ENCODE measurements around the gene RAB14. TPM values are rescaled to one million over a fixed set of nuclear protein-coding genes. Genes with fewer than 3 reads are reported as not detected.
"Not testable (repeated sequence)": the region's sequence is repeated elsewhere in the genome, so short reads cannot be mapped to it uniquely, and the experiment has no call there.

The RAB14 gene
- total RNA-seq, 1 experiment from 2014 or later, result 63.1 TPM

DNA sequence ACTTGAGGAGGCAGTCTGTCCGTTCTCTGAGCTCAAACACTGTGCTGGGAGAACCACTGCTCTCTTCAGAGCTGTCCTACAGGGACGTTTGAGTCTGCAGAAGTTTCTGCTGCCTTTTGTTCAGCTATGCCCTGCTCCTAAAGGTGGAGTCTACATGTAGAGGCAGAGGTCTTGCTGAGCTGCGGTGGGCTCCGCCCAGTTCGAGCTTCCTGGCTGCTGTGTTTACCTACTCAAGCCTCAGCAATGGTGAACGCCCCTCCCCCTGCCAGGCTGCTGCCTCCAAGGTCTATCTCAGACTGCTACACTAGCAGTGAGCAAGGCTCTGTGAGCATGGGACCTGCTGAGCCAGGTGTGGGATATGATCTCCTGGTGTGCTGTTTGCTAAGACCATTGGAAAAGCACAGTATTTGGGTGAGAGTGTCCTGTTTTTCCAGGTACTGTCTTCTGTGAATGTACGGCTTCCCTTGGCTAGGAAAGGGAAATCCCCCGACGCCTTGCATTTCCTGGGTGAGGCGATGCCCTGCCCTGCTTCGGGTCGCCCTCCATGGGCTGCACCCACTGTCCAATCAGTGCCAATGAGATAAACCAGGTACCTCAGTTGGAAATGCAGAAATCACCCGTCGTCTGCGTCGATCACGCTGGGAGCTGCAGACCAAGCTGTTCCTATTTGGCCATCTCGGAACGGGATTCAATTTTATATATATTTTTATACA, 68.4 kb downstream of the RAB14 start:
- ATAC-seq, result 0 out of 2 replicates have a peak, but pooled peaks have one; percentile 30
- H4K20me1 ChIP-seq (ENCODE audit: insufficient read depth), result no peaks in the 10 kb centered on the region
- H2AFZ ChIP-seq (ENCODE audit: low read depth, low read length, poor library complexity, severe bottlenecking), result no peak overlapping the region
- no peak for TF ChIP-seq EGR1 (IDR thresholded peaks at IDR 0.05; ENCODE audit: low read depth)
- H3K9me2 ChIP-seq (ENCODE audit: insufficient read depth), result no peaks in the 10 kb centered on the region
- H3K36me3 ChIP-seq (ENCODE audit: control insufficient read depth in 1 of 2, insufficient read depth in 2 of 2, low read length in 2 of 2), result no peaks in the 10 kb centered on the region
- no peaks in the 10 kb centered on the region for H3K27me3 ChIP-seq (ENCODE audit: insufficient read depth, low read length)
- peaks cover 2 to 7% of the 10 kb centered on the region in 2 experiments; a peak in 2 of 4 replicates for H3K4me1 ChIP-seq (ENCODE audit: control insufficient read depth in 1 of 2, insufficient read depth in 2 of 2, low read length in 2 of 2)
- no peak overlapping the region for H3K27ac ChIP-seq (ENCODE audit: low read depth, low read length)
- no peak for DNase-seq (ENCODE audit: low read depth, low spot score)
- 0 out of 2 replicates have a peak overlapping the region, but pooled peaks have one; percentile 17 for H3K4me2 ChIP-seq (ENCODE audit: low read length)
- no TSS peak for BruUV-seq (replicated peaks)
- intact Hi-C loops (cut with micrococcal nuclease), result no loop called here
- no peaks in the 10 kb centered on the region for H3K9me3 ChIP-seq (ENCODE audit: control insufficient read depth in 1 of 2, insufficient read depth in 1 of 2, low read depth in 1 of 2, low read length in 2 of 2)
- RAD21 ChIA-PET (ENCODE audit: low non-redundant PET in 1 of 2, low total read pairs in 2 of 2, uncharacterized antibody in 2 of 2, unreplicated experiment in 2 of 2), result no interaction called here
- CTCF ChIA-PET, result no interaction called here
- POLR2A ChIA-PET, result interaction anchor here (0.7 kb wide), 1 partner anchor 12 kb away, joined by 3 read pairs; no protein-coding TSS in a partner anchor
- no peak overlapping the region for H3K4me3 ChIP-seq (replicated peaks in 1 of 2; ENCODE audit: low read depth in 1 of 2, low read length in 2 of 2)
- no peak overlapping the region for H3K9ac ChIP-seq (ENCODE audit: low read length)
- no peaks in the 10 kb centered on the region for H3K79me2 ChIP-seq (ENCODE audit: insufficient read depth, low read length)

DNA sequence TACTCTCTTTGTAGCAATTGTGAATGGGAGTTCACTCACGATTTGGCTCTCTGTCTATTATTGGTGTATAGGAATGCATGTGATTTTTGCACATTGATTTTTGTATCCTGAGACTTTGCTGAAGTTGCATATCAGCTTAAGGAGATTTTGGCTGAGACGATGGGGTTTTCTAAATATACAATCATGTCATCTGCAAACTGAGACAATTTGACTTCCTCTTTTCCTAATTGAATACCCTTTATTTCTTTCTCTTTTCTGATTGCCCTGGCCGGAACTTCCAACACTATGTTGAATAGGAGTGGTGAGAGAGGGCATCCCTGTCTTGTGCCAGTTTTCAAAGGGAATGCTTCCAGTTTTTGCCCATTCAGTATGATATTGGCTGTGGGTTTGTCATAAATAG, 72.3 kb downstream of the RAB14 start:
- BruUV-seq (replicated peaks); H3K27ac ChIP-seq (ENCODE audit: low read depth, low read length); POLR2A ChIA-PET; H3K79me2 ChIP-seq (ENCODE audit: insufficient read depth, low read length); H3K9me3 ChIP-seq (ENCODE audit: control insufficient read depth in 1 of 2, insufficient read depth in 1 of 2, low read depth in 1 of 2, low read length in 2 of 2); RAD21 ChIA-PET (ENCODE audit: low non-redundant PET in 1 of 2, low total read pairs in 2 of 2, uncharacterized antibody in 2 of 2, unreplicated experiment in 2 of 2); H3K36me3 ChIP-seq (ENCODE audit: control insufficient read depth in 1 of 2, insufficient read depth in 2 of 2, low read length in 2 of 2); H3K4me1 ChIP-seq (ENCODE audit: control insufficient read depth in 1 of 2, insufficient read depth in 2 of 2, low read length in 2 of 2); H3K9me2 ChIP-seq (ENCODE audit: insufficient read depth); H3K4me2 ChIP-seq (ENCODE audit: low read length); ATAC-seq; H4K20me1 ChIP-seq (ENCODE audit: insufficient read depth); H3K27me3 ChIP-seq (ENCODE audit: insufficient read depth, low read length); CTCF ChIA-PET; H2AFZ ChIP-seq (ENCODE audit: low read depth, low read length, poor library complexity, severe bottlenecking); H3K9ac ChIP-seq (ENCODE audit: low read length); intact Hi-C loops (cut with micrococcal nuclease); H3K4me3 ChIP-seq (replicated peaks in 1 of 2; ENCODE audit: low read depth in 1 of 2, low read length in 2 of 2); DNase-seq (ENCODE audit: low read depth, low spot score): not testable (repeated sequence)

Other genes starting within 250 kb of the RAB14 start
- 0.66 TPM for gene C5, start 151.6 kb downstream of the RAB14 start, total RNA-seq (2021; ENCODE audit: unreplicated experiment)
- 13.4 TPM for gene CNTRL, start 126.9 kb downstream of the RAB14 start, total RNA-seq (2021; ENCODE audit: unreplicated experiment)
- 71.3 TPM for gene GSN, start 66.3 kb upstream of the RAB14 start, total RNA-seq (2021; ENCODE audit: unreplicated experiment)
- 22.4 TPM for gene STOM, start 168.4 kb upstream of the RAB14 start, total RNA-seq (2021; ENCODE audit: unreplicated experiment)

Measured in HCT116 (cell line).